Measurements from ENCODE around the gene EPB41L4B. TPM values are rescaled to one million over a fixed set of nuclear protein-coding genes. Genes with fewer than 3 reads are reported as not detected.

EPB41L4B gene
- total and polyA plus RNA-seq, 2 experiments from 2014 or later = 11.0 to 32.2 TPM

DNA sequence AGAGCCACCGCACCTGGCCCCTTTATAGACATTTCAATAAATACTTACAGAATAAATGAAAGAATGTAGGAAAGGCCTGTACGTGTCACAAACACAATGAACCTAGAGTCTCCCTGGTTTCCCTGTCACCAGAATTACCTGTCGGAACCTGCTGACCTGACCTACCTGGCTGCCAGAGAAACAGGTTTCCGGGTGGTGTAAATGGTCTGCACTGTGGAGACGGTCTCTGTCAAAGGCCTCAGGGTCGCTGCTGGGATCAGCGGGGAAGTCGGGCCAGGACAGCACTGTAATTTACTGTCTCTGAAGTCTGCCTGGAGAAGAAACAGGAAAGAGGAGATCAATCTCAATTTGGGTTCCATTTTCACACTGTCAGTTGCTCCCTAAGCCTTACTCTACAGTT is 144.5 kb downstream of the EPB41L4B start:
- ATAC-seq (no peak), DNase-seq (ENCODE audit: low spot score) (no peak)
- Histone ChIP-seq H3F3A (replicated peaks; ENCODE audit: low read depth) (no peaks in the 10 kb centered on the region), H3K36me3 (ENCODE audit: insufficient read depth) (no peaks in the 10 kb centered on the region), H3K4me3 (no peak overlapping the region), H3K27me3 (ENCODE audit: insufficient read depth) (no peaks in the 10 kb centered on the region), H3K27ac (ENCODE audit: low read depth) (no peak overlapping the region), H3K4me2 (no peak overlapping the region), H3K9me2 (ENCODE audit: insufficient read depth) (no peaks in the 10 kb centered on the region), H2AFZ (no peak overlapping the region), H3K4me1 (ENCODE audit: insufficient read depth) (no peaks in the 10 kb centered on the region), H3K79me2 (replicated peaks; ENCODE audit: insufficient read depth) (no peaks in the 10 kb centered on the region), H4K20me1 (replicated peaks; ENCODE audit: insufficient read depth) (no peaks in the 10 kb centered on the region)
- H3K27me3 Mint-ChIP-seq (ENCODE audit: insufficient read depth, low read depth, poor library complexity) = peaks cover 2% of the 10 kb centered on the region
- H3K27ac Mint-ChIP-seq = no peak overlapping the region
- H3K4me1 Mint-ChIP-seq = no peaks in the 10 kb centered on the region
- TF ChIP-seq EZH2 (IDR thresholded peaks at IDR 0.05; ENCODE audit: low read depth, unreplicated experiment) (no peak), ZNF114 (CRISPR knock-in tag; IDR thresholded peaks at IDR 0.05) (no peak), EZH2phosphoT487 (IDR thresholded peaks at IDR 0.05; ENCODE audit: unreplicated experiment) (no peak), NANOG (IDR thresholded peaks at IDR 0.05; ENCODE audit: borderline replicate concordance) (no peak), CREB1 (CRISPR knock-in tag; IDR thresholded peaks at IDR 0.05; ENCODE audit: low read depth) (no peak), POLR2AphosphoS5 (IDR thresholded peaks at IDR 0.05; ENCODE audit: low read depth) (no peak), ZNF331 (CRISPR knock-in tag; IDR thresholded peaks at IDR 0.05; ENCODE audit: low read depth) (no peak), STAT1 (IDR thresholded peaks at IDR 0.05; ENCODE audit: unreplicated experiment) (no peak), JUNB (IDR thresholded peaks at IDR 0.05; ENCODE audit: unreplicated experiment) (no peak)
- TF ChIP-seq, protein P1, sequence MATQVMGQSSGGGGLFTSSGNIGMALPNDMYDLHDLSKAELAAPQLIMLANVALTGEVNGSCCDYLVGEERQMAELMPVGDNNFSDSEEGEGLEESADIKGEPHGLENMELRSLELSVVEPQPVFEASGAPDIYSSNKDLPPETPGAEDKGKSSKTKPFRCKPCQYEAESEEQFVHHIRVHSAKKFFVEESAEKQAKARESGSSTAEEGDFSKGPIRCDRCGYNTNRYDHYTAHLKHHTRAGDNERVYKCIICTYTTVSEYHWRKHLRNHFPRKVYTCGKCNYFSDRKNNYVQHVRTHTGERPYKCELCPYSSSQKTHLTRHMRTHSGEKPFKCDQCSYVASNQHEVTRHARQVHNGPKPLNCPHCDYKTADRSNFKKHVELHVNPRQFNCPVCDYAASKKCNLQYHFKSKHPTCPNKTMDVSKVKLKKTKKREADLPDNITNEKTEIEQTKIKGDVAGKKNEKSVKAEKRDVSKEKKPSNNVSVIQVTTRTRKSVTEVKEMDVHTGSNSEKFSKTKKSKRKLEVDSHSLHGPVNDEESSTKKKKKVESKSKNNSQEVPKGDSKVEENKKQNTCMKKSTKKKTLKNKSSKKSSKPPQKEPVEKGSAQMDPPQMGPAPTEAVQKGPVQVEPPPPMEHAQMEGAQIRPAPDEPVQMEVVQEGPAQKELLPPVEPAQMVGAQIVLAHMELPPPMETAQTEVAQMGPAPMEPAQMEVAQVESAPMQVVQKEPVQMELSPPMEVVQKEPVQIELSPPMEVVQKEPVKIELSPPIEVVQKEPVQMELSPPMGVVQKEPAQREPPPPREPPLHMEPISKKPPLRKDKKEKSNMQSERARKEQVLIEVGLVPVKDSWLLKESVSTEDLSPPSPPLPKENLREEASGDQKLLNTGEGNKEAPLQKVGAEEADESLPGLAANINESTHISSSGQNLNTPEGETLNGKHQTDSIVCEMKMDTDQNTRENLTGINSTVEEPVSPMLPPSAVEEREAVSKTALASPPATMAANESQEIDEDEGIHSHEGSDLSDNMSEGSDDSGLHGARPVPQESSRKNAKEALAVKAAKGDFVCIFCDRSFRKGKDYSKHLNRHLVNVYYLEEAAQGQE (IDR thresholded peaks at IDR 0.05; ENCODE audit: unreplicated experiment) = no peak
- TF ChIP-seq, protein P2, sequence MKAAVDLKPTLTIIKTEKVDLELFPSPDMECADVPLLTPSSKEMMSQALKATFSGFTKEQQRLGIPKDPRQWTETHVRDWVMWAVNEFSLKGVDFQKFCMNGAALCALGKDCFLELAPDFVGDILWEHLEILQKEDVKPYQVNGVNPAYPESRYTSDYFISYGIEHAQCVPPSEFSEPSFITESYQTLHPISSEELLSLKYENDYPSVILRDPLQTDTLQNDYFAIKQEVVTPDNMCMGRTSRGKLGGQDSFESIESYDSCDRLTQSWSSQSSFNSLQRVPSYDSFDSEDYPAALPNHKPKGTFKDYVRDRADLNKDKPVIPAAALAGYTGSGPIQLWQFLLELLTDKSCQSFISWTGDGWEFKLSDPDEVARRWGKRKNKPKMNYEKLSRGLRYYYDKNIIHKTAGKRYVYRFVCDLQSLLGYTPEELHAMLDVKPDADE (IDR thresholded peaks at IDR 0.05) = no peak
- TF ChIP-seq, protein P3, sequence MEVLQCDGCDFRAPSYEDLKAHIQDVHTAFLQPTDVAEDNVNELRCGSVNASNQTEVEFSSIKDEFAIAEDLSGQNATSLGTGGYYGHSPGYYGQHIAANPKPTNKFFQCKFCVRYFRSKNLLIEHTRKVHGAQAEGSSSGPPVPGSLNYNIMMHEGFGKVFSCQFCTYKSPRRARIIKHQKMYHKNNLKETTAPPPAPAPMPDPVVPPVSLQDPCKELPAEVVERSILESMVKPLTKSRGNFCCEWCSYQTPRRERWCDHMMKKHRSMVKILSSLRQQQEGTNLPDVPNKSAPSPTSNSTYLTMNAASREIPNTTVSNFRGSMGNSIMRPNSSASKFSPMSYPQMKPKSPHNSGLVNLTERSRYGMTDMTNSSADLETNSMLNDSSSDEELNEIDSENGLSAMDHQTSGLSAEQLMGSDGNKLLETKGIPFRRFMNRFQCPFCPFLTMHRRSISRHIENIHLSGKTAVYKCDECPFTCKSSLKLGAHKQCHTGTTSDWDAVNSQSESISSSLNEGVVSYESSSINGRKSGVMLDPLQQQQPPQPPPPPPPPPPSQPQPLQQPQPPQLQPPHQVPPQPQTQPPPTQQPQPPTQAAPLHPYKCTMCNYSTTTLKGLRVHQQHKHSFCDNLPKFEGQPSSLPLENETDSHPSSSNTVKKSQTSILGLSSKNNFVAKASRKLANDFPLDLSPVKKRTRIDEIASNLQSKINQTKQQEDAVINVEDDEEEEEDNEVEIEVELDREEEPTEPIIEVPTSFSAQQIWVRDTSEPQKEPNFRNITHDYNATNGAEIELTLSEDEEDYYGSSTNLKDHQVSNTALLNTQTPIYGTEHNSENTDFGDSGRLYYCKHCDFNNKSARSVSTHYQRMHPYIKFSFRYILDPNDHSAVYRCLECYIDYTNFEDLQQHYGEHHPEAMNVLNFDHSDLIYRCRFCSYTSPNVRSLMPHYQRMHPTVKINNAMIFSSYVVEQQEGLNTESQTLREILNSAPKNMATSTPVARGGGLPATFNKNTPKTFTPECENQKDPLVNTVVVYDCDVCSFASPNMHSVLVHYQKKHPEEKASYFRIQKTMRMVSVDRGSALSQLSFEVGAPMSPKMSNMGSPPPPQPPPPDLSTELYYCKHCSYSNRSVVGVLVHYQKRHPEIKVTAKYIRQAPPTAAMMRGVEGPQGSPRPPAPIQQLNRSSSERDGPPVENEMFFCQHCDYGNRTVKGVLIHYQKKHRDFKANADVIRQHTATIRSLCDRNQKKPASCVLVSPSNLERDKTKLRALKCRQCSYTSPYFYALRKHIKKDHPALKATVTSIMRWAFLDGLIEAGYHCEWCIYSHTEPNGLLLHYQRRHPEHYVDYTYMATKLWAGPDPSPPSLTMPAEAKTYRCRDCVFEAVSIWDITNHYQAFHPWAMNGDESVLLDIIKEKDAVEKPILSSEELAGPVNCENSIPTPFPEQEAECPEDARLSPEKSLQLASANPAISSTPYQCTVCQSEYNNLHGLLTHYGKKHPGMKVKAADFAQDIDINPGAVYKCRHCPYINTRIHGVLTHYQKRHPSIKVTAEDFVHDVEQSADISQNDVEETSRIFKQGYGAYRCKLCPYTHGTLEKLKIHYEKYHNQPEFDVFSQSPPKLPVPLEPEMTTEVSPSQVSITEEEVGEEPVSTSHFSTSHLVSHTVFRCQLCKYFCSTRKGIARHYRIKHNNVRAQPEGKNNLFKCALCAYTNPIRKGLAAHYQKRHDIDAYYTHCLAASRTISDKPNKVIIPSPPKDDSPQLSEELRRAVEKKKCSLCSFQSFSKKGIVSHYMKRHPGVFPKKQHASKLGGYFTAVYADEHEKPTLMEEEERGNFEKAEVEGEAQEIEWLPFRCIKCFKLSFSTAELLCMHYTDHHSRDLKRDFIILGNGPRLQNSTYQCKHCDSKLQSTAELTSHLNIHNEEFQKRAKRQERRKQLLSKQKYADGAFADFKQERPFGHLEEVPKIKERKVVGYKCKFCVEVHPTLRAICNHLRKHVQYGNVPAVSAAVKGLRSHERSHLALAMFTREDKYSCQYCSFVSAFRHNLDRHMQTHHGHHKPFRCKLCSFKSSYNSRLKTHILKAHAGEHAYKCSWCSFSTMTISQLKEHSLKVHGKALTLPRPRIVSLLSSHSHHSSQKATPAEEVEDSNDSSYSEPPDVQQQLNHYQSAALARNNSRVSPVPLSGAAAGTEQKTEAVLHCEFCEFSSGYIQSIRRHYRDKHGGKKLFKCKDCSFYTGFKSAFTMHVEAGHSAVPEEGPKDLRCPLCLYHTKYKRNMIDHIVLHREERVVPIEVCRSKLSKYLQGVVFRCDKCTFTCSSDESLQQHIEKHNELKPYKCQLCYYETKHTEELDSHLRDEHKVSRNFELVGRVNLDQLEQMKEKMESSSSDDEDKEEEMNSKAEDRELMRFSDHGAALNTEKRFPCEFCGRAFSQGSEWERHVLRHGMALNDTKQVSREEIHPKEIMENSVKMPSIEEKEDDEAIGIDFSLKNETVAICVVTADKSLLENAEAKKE (CRISPR knock-in tag; IDR thresholded peaks at IDR 0.05) = no peak
- TF ChIP-seq, protein P4, sequence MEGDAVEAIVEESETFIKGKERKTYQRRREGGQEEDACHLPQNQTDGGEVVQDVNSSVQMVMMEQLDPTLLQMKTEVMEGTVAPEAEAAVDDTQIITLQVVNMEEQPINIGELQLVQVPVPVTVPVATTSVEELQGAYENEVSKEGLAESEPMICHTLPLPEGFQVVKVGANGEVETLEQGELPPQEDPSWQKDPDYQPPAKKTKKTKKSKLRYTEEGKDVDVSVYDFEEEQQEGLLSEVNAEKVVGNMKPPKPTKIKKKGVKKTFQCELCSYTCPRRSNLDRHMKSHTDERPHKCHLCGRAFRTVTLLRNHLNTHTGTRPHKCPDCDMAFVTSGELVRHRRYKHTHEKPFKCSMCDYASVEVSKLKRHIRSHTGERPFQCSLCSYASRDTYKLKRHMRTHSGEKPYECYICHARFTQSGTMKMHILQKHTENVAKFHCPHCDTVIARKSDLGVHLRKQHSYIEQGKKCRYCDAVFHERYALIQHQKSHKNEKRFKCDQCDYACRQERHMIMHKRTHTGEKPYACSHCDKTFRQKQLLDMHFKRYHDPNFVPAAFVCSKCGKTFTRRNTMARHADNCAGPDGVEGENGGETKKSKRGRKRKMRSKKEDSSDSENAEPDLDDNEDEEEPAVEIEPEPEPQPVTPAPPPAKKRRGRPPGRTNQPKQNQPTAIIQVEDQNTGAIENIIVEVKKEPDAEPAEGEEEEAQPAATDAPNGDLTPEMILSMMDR (conservative IDR thresholded peaks at IDR 0.05; ENCODE audit: low read depth in 2 of 2) = no peak
- H3K9me3 Mint-ChIP-seq = no peaks in the 10 kb centered on the region
- no peaks in the 10 kb centered on the region for H3K36me3 Mint-ChIP-seq (ENCODE audit: low read depth)
- no peak overlapping the region for H3K4me3 Mint-ChIP-seq
